CD4-positive, CD25-positive, alpha-beta regulatory T cell (primary cell): Measurements from ENCODE around the gene VPS26A. TPM values are rescaled to one million over a fixed set of nuclear protein-coding genes. Genes with fewer than 3 reads are reported as not detected.
"Not testable (repeated sequence)": the region's sequence is repeated elsewhere in the genome, so short reads cannot be mapped to it uniquely, and the experiment has no call there.

Experiments
- ATAC-seq, 2 donors: fragments of 150-1000 bp; cut with Tn5 transposase; one replicate each; pipeline ENCODE4 v1.10.0; 2021; ENCODE audit warnings: low read depth in 2 of 2, moderate number of reproducible peaks in 2 of 2, moderate library complexity in 1 of 2
- DNase-seq, 3 donors: peaks; one replicate each; pipeline versions ENCODE4 v3.0.0 to v3.0.0-alpha.2; 2012 to 2022; ENCODE audit warnings: mixed read lengths in 1 of 3
- H3K27ac ChIP-seq: one replicate; pipeline ENCODE4 v1.7.0; 2013; ENCODE audit warnings: mild to moderate bottlenecking, low read length; ENCODE audit not compliant: insufficient read depth, poor library complexity, severe bottlenecking
- H3K27me3 ChIP-seq: one replicate; pipeline ENCODE4 v1.7.0; 2013; ENCODE audit warnings: low read length; ENCODE audit not compliant: control insufficient read depth, insufficient read depth
- H3K36me3 ChIP-seq: one replicate; pipeline ENCODE4 v1.7.0; 2013; ENCODE audit warnings: mild to moderate bottlenecking, low read length, moderate library complexity; ENCODE audit not compliant: control insufficient read depth, insufficient read depth
- H3K4me1 ChIP-seq: 2 replicates; pipeline ENCODE4 v1.7.0; 2013; ENCODE audit warnings: mild to moderate bottlenecking, low read length; ENCODE audit not compliant: insufficient read depth, control insufficient read depth, poor library complexity, severe bottlenecking
- H3K4me3 ChIP-seq: one replicate; pipeline ENCODE4 v1.7.0; 2013; ENCODE audit warnings: low read depth, mild to moderate bottlenecking, low read length, moderate library complexity
- H3K9me3 ChIP-seq, 2 experiments: 1 replicate in 1 of 2; 2 replicates in 1 of 2; pipeline ENCODE4 v1.7.0; 2013; ENCODE audit warnings: low read length in 2 of 2, mild to moderate bottlenecking in 1 of 2, moderate library complexity in 1 of 2; ENCODE audit not compliant: control insufficient read depth in 2 of 2
- H3K27ac Mint-ChIP-seq, 3 donors: one replicate each; pipeline ENCODE4 v1.8.0; 2020 to 2022; ENCODE audit warnings: mild to moderate bottlenecking in 3 of 3, mixed read lengths in 3 of 3, moderate library complexity in 2 of 3
- H3K27me3 Mint-ChIP-seq: one replicate; pipeline ENCODE4 v1.8.0; 2022; ENCODE audit warnings: mild to moderate bottlenecking, mixed read lengths
- H3K36me3 Mint-ChIP-seq: one replicate; pipeline ENCODE4 v1.8.0; 2020; ENCODE audit warnings: mixed read lengths
- H3K4me1 Mint-ChIP-seq, 4 donors: one replicate each; pipeline ENCODE4 v1.8.0; 2020 to 2022; ENCODE audit warnings: mixed read lengths in 4 of 4, mild to moderate bottlenecking in 1 of 4
- H3K4me3 Mint-ChIP-seq, 4 donors: one replicate each; pipeline ENCODE4 v1.8.0; 2020 to 2022; ENCODE audit warnings: mild to moderate bottlenecking in 4 of 4, mixed read lengths in 4 of 4, moderate library complexity in 3 of 4
- H3K9me3 Mint-ChIP-seq, 7 donors: one replicate each; pipeline ENCODE4 v1.8.0; 2020 to 2022; ENCODE audit warnings: mixed read lengths in 7 of 7, mild to moderate bottlenecking in 3 of 7, moderate library complexity in 2 of 7
- polyA plus RNA-seq, 4 donors: library from polyadenylated mRNA; unstranded; fragments of 300-500 nt; fragmentation: Illumina TruSeq; gene quantifications; one replicate each; pipeline ENCODE4 v1.2.3, GENCODE V29; 2021
- total RNA-seq: library from RNA; stranded (reverse); gene quantifications from one replicate; pipeline ENCODE4 v1.2.3, GENCODE V29; 2022

Gene VPS26A
- total and polyA plus RNA-seq, 5 donors from 2014 or later: 40.3 to 55.5 (median 44.1) TPM

DNA sequence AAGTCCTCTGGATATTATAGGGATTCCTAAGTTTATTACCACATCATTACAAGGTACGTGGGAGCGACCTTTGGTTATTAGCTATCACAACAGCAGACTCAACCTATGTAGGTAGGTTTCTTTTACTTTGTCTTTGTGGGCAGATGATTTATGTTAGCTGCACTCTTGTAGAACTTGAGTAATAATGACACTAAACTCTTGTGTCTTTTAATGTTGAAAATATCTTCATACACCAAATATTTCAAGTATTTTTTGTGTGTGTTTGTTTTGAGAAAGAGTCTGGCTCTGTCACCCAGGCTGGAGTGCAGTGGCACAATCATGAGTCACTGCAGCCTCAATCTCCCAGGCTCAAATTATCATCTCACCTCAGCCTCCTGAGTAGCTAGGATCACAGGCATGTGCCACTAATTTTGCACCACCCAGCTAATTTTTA, 36.8 kb downstream of the VPS26A start:
- no peak for DNase-seq
- H3K4me1 ChIP-seq: no peaks in the 10 kb centered on the region
- ATAC-seq: no peak
- H3K27me3 ChIP-seq: no peaks in the 10 kb centered on the region
- no peaks in the 10 kb centered on the region for H3K9me3 ChIP-seq
- Mint-ChIP-seq H3K36me3 (peaks cover 9% of the 10 kb centered on the region), H3K27ac (peak overlapping the region in 1 of 3 donors; percentile 79), H3K27me3 (no peaks in the 10 kb centered on the region), H3K4me1 (peaks cover 0 to 4% (median 1%) of the 10 kb centered on the region in 4 donors), H3K4me3 (no peak overlapping the region), H3K9me3 (no peaks in the 10 kb centered on the region)
- no peak overlapping the region for H3K27ac ChIP-seq
- H3K36me3 ChIP-seq: peaks cover 66% of the 10 kb centered on the region
- no peak overlapping the region for H3K4me3 ChIP-seq

DNA sequence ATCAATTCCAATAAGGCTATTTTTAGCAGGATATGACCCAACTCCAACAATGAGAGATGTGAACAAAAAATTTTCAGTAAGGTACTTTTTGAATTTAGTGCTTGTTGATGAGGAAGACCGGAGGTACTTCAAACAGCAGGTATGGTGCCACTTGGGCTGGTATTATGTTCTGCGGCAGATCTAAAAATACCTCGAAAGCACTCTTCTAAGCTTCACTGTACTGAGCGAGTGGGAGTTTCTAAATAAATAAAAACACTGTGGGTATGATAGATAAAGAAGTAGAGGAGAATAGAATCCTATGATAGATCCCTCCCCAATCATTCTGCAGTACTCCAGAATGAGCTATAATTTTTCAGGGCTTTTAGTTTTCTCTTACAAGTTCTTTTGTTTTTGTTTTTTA, 44.5 kb downstream of the VPS26A start:
- H3K36me3 Mint-ChIP-seq: peaks cover 17% of the 10 kb centered on the region

DNA sequence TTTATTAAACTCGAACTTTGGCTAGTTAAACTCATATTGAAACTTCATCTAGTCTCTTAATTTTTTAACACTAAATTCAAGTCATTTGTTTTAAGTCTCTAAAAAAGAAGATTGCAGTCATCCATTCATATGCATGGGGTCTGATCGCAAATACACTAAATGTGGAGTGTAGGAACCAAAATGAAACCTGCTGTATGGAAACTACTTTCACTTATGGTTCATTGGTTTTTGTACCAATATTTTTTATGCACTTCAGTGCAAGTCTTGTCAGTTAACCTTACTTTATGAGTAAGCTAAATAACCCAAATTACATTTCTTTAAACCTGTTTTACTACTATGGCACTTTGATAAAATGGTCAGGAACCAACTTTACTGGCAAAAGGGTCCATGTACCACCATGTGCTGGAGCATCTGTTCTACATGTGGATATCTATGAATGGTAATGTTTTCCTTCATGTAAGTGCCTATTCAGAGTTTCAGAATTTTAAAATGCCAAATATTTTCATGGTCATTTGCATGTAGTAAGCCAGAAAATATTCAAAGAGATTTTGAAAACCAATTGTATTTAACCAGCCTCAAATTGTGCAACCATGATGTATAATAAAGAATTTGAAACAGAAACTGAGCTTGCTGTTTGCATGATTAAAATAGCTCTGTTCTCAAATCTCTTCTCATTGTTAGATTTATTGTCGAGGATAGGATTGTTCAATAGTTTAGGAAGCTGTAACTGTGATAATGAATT, 48.4 kb downstream of the VPS26A start:
- H3K4me3 ChIP-seq: no peak overlapping the region
- H3K27me3 Mint-ChIP-seq: no peaks in the 10 kb centered on the region
- H3K36me3 ChIP-seq: peaks cover 50% of the 10 kb centered on the region
- H3K4me1 Mint-ChIP-seq: peaks cover 0 to 5% (median 2%) of the 10 kb centered on the region in 4 donors
- no peak for DNase-seq
- no peaks in the 10 kb centered on the region for H3K9me3 ChIP-seq
- no peak for ATAC-seq
- no peak overlapping the region for H3K4me3 Mint-ChIP-seq
- no peaks in the 10 kb centered on the region for H3K9me3 Mint-ChIP-seq
- H3K27me3 ChIP-seq: no peaks in the 10 kb centered on the region
- no peaks in the 10 kb centered on the region for H3K4me1 ChIP-seq
- H3K27ac Mint-ChIP-seq: no peak overlapping the region
- H3K27ac ChIP-seq: peak overlapping the region; percentile 41
- H3K36me3 Mint-ChIP-seq: peaks cover 17% of the 10 kb centered on the region

More for the DNA sequence above, 44.5 kb downstream of the VPS26A start:
- Mint-ChIP-seq H3K9me3 (no peaks in the 10 kb centered on the region), H3K4me1 (peaks cover 0 to 5% (median 2%) of the 10 kb centered on the region in 4 donors), H3K27ac (peak overlapping the region in 1 of 3 donors; percentile 41), H3K27me3 (no peaks in the 10 kb centered on the region), H3K4me3 (no peak overlapping the region)
- Histone ChIP-seq H3K27me3 (no peaks in the 10 kb centered on the region), H3K4me3 (no peak overlapping the region), H3K36me3 (peaks cover 77% of the 10 kb centered on the region), H3K9me3 (no peaks in the 10 kb centered on the region), H3K4me1 (no peaks in the 10 kb centered on the region), H3K27ac (peak overlapping the region; percentile 14)
- ATAC-seq (no peak), DNase-seq (no peak)

DNA sequence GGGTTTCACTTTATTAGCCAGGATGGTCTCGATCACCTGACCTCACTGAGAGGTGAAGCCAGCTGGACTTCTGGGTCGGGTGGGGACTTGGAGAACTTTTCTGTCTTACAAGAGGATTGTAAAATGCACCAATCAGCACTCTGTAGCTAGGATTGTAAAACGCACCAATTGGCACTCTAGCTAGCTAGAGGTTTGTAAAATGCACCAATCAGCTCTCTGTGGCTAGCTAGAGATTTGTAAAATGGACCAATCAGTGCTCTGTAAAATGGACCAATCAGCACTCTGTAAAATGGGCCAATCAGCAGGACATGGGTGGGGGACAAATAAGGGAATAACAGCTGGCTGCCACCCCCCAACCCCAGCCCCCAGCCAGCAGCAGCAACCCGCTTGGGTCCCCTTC, 51.3 kb downstream of the VPS26A start:
- ATAC-seq, DNase-seq, H3K27ac Mint-ChIP-seq, H3K4me3 Mint-ChIP-seq, H3K27ac ChIP-seq, H3K4me3 ChIP-seq, H3K27me3 ChIP-seq, H3K9me3 Mint-ChIP-seq, H3K9me3 ChIP-seq, H3K27me3 Mint-ChIP-seq: not testable (repeated sequence)
- Mint-ChIP-seq H3K4me1 (peaks cover 9 to 17% (median 12%) of the 10 kb centered on the region in 4 donors), H3K36me3 (peaks cover 12% of the 10 kb centered on the region)
- H3K4me1 ChIP-seq: peaks cover 12% of the 10 kb centered on the region
- H3K36me3 ChIP-seq: peaks cover 24% of the 10 kb centered on the region

DNA sequence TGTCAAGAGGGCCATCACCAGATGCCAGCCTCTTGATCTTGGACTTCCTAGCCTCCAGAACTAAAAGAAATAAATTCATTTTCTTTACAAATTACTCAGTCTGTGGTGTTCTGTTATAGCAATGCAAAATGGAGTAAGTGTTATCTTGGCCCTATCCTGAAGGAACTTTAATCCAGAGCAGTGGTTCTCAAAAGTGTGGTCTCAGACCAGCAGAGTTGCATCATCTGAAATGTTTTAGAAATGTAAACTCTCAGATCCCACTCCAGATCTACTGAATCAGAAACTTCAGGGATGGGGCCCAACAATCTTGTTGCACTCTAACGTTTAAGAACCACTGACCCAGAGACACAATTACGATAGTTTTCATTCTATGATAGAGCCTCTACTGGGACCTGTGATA, 52.8 kb downstream of the VPS26A start:
- H3K36me3 ChIP-seq: peaks cover 9% of the 10 kb centered on the region
- Mint-ChIP-seq H3K27ac (no peak overlapping the region), H3K36me3 (no peaks in the 10 kb centered on the region), H3K4me3 (no peak overlapping the region), H3K27me3 (no peaks in the 10 kb centered on the region), H3K9me3 (no peaks in the 10 kb centered on the region), H3K4me1 (peaks cover 14 to 29% (median 23%) of the 10 kb centered on the region in 4 donors)
- H3K27me3 ChIP-seq: no peaks in the 10 kb centered on the region
- DNase-seq: no peak
- no peaks in the 10 kb centered on the region for H3K9me3 ChIP-seq
- H3K4me1 ChIP-seq: peaks cover 26% of the 10 kb centered on the region
- H3K27ac ChIP-seq: no peak overlapping the region
- no peak for ATAC-seq
- no peak overlapping the region for H3K4me3 ChIP-seq

DNA sequence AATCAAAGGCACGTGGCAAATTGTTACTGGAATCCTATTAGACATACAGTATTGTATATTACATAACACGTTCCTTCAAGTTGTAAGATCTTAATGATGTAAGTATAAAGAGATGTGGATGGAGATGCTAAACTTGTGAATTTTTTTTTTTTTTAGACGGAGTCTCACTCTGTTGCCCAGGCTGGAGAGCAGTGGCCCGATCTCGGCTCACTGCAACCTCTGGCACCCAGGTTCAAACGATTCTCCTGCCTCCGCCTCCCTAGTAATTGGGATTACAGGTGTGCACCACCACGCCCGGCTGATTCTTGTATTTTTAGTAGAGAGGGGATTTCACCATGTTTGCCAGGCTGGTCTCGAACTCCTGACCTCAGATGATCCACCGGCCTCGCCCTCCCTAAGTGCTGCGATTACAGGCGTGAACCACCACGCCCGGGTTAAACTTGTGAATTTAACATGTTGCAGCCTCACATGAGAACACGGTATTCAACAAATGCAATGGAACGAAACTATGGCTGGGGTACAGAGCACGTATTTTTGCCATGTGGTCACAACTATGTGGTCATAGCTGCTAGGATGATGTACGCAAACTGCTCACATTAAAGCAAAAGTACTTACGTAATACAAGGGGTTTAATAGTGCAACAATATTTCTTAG, 55.2 kb downstream of the VPS26A start:
- peak overlapping the region; percentile 93 to 99 (median 98) for H3K4me3 Mint-ChIP-seq
- H3K27me3 Mint-ChIP-seq: no peaks in the 10 kb centered on the region
- H3K36me3 ChIP-seq: peaks cover 10% of the 10 kb centered on the region
- H3K36me3 Mint-ChIP-seq: peaks cover 9% of the 10 kb centered on the region
- peak overlapping the region; percentile 100 for H3K27ac Mint-ChIP-seq
- H3K9me3 ChIP-seq: no peaks in the 10 kb centered on the region
- DNase-seq: peak in 1 of 3 donors; percentile 38
- peaks cover 26% of the 10 kb centered on the region for H3K4me1 ChIP-seq
- peak overlapping the region; percentile 97 for H3K4me3 ChIP-seq
- H3K9me3 Mint-ChIP-seq: no peaks in the 10 kb centered on the region
- H3K4me1 Mint-ChIP-seq: peaks cover 23 to 46% (median 31%) of the 10 kb centered on the region in 4 donors
- H3K27ac ChIP-seq: peak overlapping the region; percentile 95
- H3K27me3 ChIP-seq: no peaks in the 10 kb centered on the region
- peak; percentile 17 to 23 for ATAC-seq

DNA sequence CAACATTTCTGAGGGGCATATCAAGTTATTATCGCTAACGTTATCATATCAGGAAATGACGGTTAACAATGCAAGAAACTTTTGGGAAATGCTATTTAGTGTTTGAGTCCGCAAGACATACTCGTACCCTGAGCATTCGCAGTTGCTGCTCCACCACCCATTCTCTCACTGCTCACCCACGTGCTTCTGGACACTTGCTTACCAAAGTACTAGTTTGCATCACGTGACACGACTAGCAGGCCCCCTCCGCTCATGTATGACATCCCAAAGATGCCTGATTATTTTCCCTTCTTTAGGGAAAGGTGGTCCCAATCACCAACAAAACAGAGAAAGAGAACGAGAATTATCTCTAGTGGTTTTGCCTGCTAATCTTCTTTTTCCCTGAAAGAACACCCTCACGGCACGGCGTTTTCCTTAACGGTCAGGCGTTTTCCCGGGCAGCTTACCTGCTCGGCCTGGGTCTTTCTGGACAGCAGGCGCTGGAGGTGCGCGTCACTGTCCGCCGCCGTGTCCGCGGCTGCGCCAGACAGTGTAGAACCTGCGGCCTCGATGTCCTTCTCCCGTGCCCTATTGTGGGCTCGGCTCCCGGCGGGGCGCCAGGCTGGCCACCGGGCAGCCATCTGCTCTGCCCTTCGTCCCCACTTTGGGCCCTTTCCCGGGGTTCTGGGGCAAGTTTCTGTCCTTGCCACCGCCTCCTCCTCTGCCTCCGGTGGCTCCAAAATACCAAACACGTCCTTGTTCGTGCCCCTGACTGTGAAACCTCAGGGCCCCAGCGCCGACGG, 56.0 kb downstream of the VPS26A start, which contains the start of gene SUPV3L1:
TSS of gene SUPV3L1 (plus strand) at position 492 of the 782 bp plus-strand sequence. CDS start at position 550, 58 bp downstream.
- Histone ChIP-seq H3K4me3 (peak within 1 kb of the TSS; percentile 97), H3K27ac (peak within 1 kb of the TSS; percentile 95), H3K36me3 (peaks cover 12% of the 10 kb centered on the region), H3K9me3 (no peaks in the 10 kb centered on the region), H3K27me3 (no peaks in the 10 kb centered on the region), H3K4me1 (peaks cover 26% of the 10 kb centered on the region)
- DNase-seq (peak; percentile 77 to 95 (median 89)), ATAC-seq (peak; percentile 85 to 88)
- Mint-ChIP-seq H3K27ac (peak within 1 kb of the TSS; percentile 100), H3K27me3 (no peaks in the 10 kb centered on the region), H3K9me3 (no peaks in the 10 kb centered on the region), H3K4me1 (peaks cover 28 to 53% (median 35%) of the 10 kb centered on the region in 4 donors), H3K36me3 (peaks cover 12% of the 10 kb centered on the region), H3K4me3 (peak within 1 kb of the TSS; percentile 93 to 99 (median 98))
